Measurements from ENCODE around the gene SCAMP4. TPM values are rescaled to one million over a fixed set of nuclear protein-coding genes. Genes with fewer than 3 reads are reported as not detected.

SCAMP4 gene
- total and polyA plus RNA-seq, 9 of the 15 experiments (the other 6 are each of a cell fraction or from before 2014, with no cell fraction given): 0.81 to 45.9 (median 12.8) TPM

- TF ChIP-seq CREB5 (CRISPR knock-in tag; IDR thresholded peaks at IDR 0.05) (no peak), NKRF (IDR thresholded peaks at IDR 0.05; ENCODE audit: borderline replicate concordance) (no peak; the same call in 1 of the 2 replicates), SUPT5H (IDR thresholded peaks at IDR 0.05) (peak; percentile 73), HDGF (IDR thresholded peaks at IDR 0.05) (no peak), MBD1 (CRISPR knock-in tag; IDR thresholded peaks at IDR 0.05) (no peak), HEY1 (CRISPR knock-in tag; IDR thresholded peaks at IDR 0.05; ENCODE audit: borderline replicate concordance) (no peak), ZNF324 (CRISPR knock-in tag; IDR thresholded peaks at IDR 0.05) (peak; percentile 47; the same call in 1 of the 2 replicates), KAT8 (IDR thresholded peaks at IDR 0.05; ENCODE audit: low read depth) (no peak), EZH2 (IDR thresholded peaks at IDR 0.05; ENCODE audit: borderline replicate concordance, low read depth, low read length) (no peak), DLX4 (CRISPR knock-in tag; IDR thresholded peaks at IDR 0.05) (no peak), CCNT2 (IDR thresholded peaks at IDR 0.05; ENCODE audit: borderline replicate concordance, extremely low read depth, insufficient read length, low read depth, low read length) (peak; percentile 66), EGR1 (conservative IDR thresholded peaks at IDR 0.05) (peak; percentile 47), TFAP4 (CRISPR knock-in tag; IDR thresholded peaks at IDR 0.05; ENCODE audit: borderline replicate concordance) (peak; percentile 99), MCM3 (IDR thresholded peaks at IDR 0.05) (no peak), YY1 (IDR thresholded peaks at IDR 0.05; ENCODE audit: borderline replicate concordance in 1 of 3, control insufficient read depth in 1 of 3, extremely low read depth in 1 of 3, insufficient read depth in 3 of 3, insufficient read length in 1 of 3, insufficient replicate concordance in 2 of 3, low read depth in 1 of 3, low read length in 2 of 3) (peak in 2 of 3 experiments; percentile 8 to 72), ELF4 (CRISPR knock-in tag; IDR thresholded peaks at IDR 0.05) (no peak), FOSL1 (tag; conservative IDR thresholded peaks at IDR 0.05) (peak; percentile 19), ATF1 (CRISPR knock-in tag; IDR thresholded peaks at IDR 0.05) (no peak), ATF1 (tag; IDR thresholded peaks at IDR 0.05) (peak; percentile 85), NFYB (IDR thresholded peaks at IDR 0.05; ENCODE audit: extremely low read depth, insufficient read length) (no peak), ZFP30 (CRISPR knock-in tag; IDR thresholded peaks at IDR 0.05; ENCODE audit: borderline replicate concordance) (no peak), CXXC5 (CRISPR knock-in tag; IDR thresholded peaks at IDR 0.05) (peak; percentile 89)
These were observed at the start of gene SCAMP4, which contains the start of gene ADAT3 (continued) for GRCh38 chr19:1905110-1905862.

Measured in K562 (cell line).